Stimulated activated CD4-positive, alpha-beta T cell treated with anti-CD3 and anti-CD28 coated beads, Interleukin-1b, Interleukin-23, amount 100 ng/mL, for 24 hours (primary cell): Measurements from ENCODE around the gene MDFIC.

Source experiments
- DNase-seq, 4 experiments: peaks; one replicate each; pipeline ENCODE4 v3.0.0-alpha.2; 2020; ENCODE audit warnings: low read depth in 4 of 4, low spot score in 1 of 4

The MDFIC gene

GRCh38 chr7:114986190-114987180 is 64.6 kb downstream of the MDFIC start:
- DNase-seq = no peak

GRCh38 chr7:114988026-114988425 is 66.1 kb downstream of the MDFIC start:
- DNase-seq = no peak

GRCh38 chr7:114988755-114989375 is 67.0 kb downstream of the MDFIC start:
- no peak for DNase-seq

GRCh38 chr7:114989531-114989930 is 67.6 kb downstream of the MDFIC start:
- DNase-seq = no peak

GRCh38 chr7:114997487-114998404 is 75.9 kb downstream of the MDFIC start:
- DNase-seq = no peak

GRCh38 chr7:115004121-115004520 is 82.2 kb downstream of the MDFIC start:
- DNase-seq = no peak

GRCh38 chr7:115005251-115005650 is 83.4 kb downstream of the MDFIC start:
- no peak for DNase-seq

- DNase-seq = no peak
Measured at GRCh38 chr7:115005953-115006352, 84.1 kb downstream of the MDFIC start.

- no peak for DNase-seq
Measured at GRCh38 chr7:115007751-115008150, 85.9 kb downstream of the MDFIC start.

GRCh38 chr7:115008465-115009114 is 86.7 kb downstream of the MDFIC start:
- no peak for DNase-seq

GRCh38 chr7:115009139-115009538 is 87.2 kb downstream of the MDFIC start:
- no peak for DNase-seq

- DNase-seq = no peak
Measured at GRCh38 chr7:115009736-115010440, 88.0 kb downstream of the MDFIC start.

- no peak for DNase-seq
Measured at GRCh38 chr7:115010441-115010820, 88.5 kb downstream of the MDFIC start.

- no peak for DNase-seq
Measured at GRCh38 chr7:115013886-115014285, 92.0 kb downstream of the MDFIC start.

GRCh38 chr7:115014794-115015193 is 92.9 kb downstream of the MDFIC start:
- DNase-seq = no peak

GRCh38 chr7:115015619-115016018 is 93.7 kb downstream of the MDFIC start:
- DNase-seq = no peak

GRCh38 chr7:115019882-115020605 is 98.2 kb downstream of the MDFIC start:
- DNase-seq = no peak

- DNase-seq = no peak
Measured at GRCh38 chr7:115023219-115023618, 101.3 kb downstream of the MDFIC start.

GRCh38 chr7:115024276-115024675 is 102.4 kb downstream of the MDFIC start:
- no peak for DNase-seq
